PC-9 (cell line): ENCODE measurements around the gene ANP32A. TPM values are rescaled to one million over a fixed set of nuclear protein-coding genes. Genes with fewer than 3 reads are reported as not detected.

Experiments
- BruUV-seq: library from RNA; stranded (reverse); fragments of 400-500 nt; replicated peaks from 2 replicates; lab custom pipeline; 2021; lab: Mats Ljungman, UMichigan
- CTCF ChIA-PET: fragments of 300-600 bp; sonication (Branson Sonifier 250); formaldehyde crosslinking; loops from one replicate; lab custom pipeline; 2022; ENCODE audit warnings: antibody characterized with exemption; lab: Charles Lee
- POLR2A ChIA-PET: fragments of 300-600 bp; sonication (Branson Sonifier 250); formaldehyde crosslinking; loops from one replicate; lab custom pipeline; 2022; ENCODE audit warnings: antibody characterized with exemption; ENCODE audit not compliant: unreplicated experiment; lab: Charles Lee
- DNase-seq, 2 experiments: peaks; one replicate each; pipeline versions ENCODE4 v3.0.0 to v3.0.0-alpha.2; 2015 to 2022; ENCODE audit warnings: mixed read lengths in 1 of 2
- H2AFZ ChIP-seq: fragments of 200-600 bp; sonication (generic); 2 replicates; pipeline ENCODE4 v1.8.1; 2017; ENCODE audit warnings: antibody characterized with exemption
- H3F3A ChIP-seq: fragments of 200-600 bp; sonication (generic); 2 replicates; pipeline ENCODE4 v1.8.1; 2017; ENCODE audit warnings: antibody characterized with exemption, mild to moderate bottlenecking, low read depth; ENCODE audit not compliant: insufficient read depth
- H3K27ac ChIP-seq: fragments of 200-600 bp; sonication (generic); 2 replicates; pipeline ENCODE4 v1.6.1; 2016; ENCODE audit warnings: mixed run types
- H3K27me3 ChIP-seq: fragments of 200-600 bp; sonication (generic); 2 replicates; pipeline ENCODE4 v1.6.1; 2016; ENCODE audit warnings: low read depth, mixed run types; ENCODE audit not compliant: insufficient read depth
- H3K36me3 ChIP-seq: fragments of 200-600 bp; sonication (generic); 2 replicates; pipeline ENCODE4 v1.6.1; 2016; ENCODE audit warnings: low read depth, mixed run types
- H3K4me1 ChIP-seq: fragments of 200-600 bp; sonication (generic); replicated peaks from 2 replicates; pipeline ENCODE4 v1.6.1; 2016; ENCODE audit warnings: mixed run types; ENCODE audit not compliant: insufficient read depth
- H3K4me2 ChIP-seq: fragments of 200-600 bp; sonication (generic); 2 replicates; pipeline ENCODE4 v1.6.1; 2017; ENCODE audit warnings: mixed run types
- H3K4me3 ChIP-seq: fragments of 200-600 bp; sonication (generic); 2 replicates; pipeline ENCODE4 v1.6.1; 2016; ENCODE audit warnings: mixed run types
- H3K79me2 ChIP-seq: fragments of 200-600 bp; sonication (generic); 2 replicates; pipeline ENCODE4 v1.6.1; 2017; ENCODE audit warnings: low read depth, mixed run types
- H3K9me2 ChIP-seq: fragments of 200-600 bp; sonication (generic); 2 replicates; pipeline ENCODE4 v1.8.1; 2017; ENCODE audit warnings: mild to moderate bottlenecking; ENCODE audit not compliant: insufficient read depth
- H3K9me3 ChIP-seq: fragments of 200-600 bp; sonication (generic); 2 replicates; pipeline ENCODE4 v1.8.1; 2016; ENCODE audit warnings: low read depth; ENCODE audit not compliant: insufficient read depth
- H4K20me1 ChIP-seq: fragments of 200-600 bp; sonication (generic); 2 replicates; pipeline ENCODE4 v1.8.1; 2017; ENCODE audit not compliant: insufficient read depth
- EZH2 ChIP-seq: fragments of 200-600 bp; sonication (generic); IDR thresholded peaks from 2 replicates; pipeline ENCODE4 v1.8.0; 2017; ENCODE audit warnings: antibody characterized with exemption, low read depth
- intact Hi-C: fragments of 100-400 bp; cut with micrococcal nuclease; formaldehyde crosslinking; loops from one replicate; pipeline ENCODE4 v1.10.0; 2022; ENCODE audit not compliant: unreplicated experiment
- total RNA-seq: library from RNA; stranded (reverse); gene quantifications from 2 replicates; pipeline ENCODE4 v1.2.3, GENCODE V29; 2021
- TF ChIP-seq, protein P1 (sequence below): fragments of 200-600 bp; sonication (generic); conservative IDR thresholded peaks from 2 replicates; pipeline ENCODE4 v1.6.1; 2017; ENCODE audit warnings: mixed run types, antibody characterized with exemption, mild to moderate bottlenecking, moderate library complexity

The ANP32A gene
- total RNA-seq, 1 experiment from 2014 or later, result 182 TPM

DNA sequence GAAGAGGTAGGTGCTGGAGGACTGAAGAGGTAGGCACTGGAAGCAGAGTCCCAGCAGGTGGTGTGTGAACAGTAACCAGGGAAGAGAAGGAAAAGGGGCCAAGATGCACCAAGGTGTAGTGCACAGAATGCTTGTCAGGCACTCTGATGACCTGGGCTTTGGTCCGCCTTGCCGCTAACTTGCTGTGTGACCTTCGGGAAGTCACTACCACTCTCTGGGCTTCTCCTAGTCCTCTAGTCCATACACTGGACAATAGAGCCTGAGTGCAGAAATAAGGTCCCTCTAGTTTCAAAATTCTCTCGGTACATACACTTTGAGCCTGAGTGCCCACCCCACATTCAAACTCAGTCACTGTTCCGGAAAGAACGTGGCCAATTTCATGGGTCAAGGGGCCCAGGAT lies 24.1 kb downstream of the ANP32A start:
- POLR2A ChIA-PET, result no interaction called here

GRCh38 chr15:68795298-68795848 lies 25.3 kb downstream of the ANP32A start:
- no peaks in the 10 kb centered on the region for H3K9me3 ChIP-seq
- no TSS peak for BruUV-seq
- H2AFZ ChIP-seq, result no peak overlapping the region
- intact Hi-C loops, result no loop called here
- no peaks in the 10 kb centered on the region for H3K27me3 ChIP-seq
- no peak overlapping the region for H3K4me2 ChIP-seq
- no peak for DNase-seq
- POLR2A ChIA-PET, result no interaction called here
- peaks cover 58% of the 10 kb centered on the region for H4K20me1 ChIP-seq
- H3K36me3 ChIP-seq, result no peaks in the 10 kb centered on the region
- no peak overlapping the region for H3K4me3 ChIP-seq
- no peaks in the 10 kb centered on the region for H3K9me2 ChIP-seq
- peaks cover 87% of the 10 kb centered on the region for H3K79me2 ChIP-seq
- no peak overlapping the region for H3K27ac ChIP-seq
- no peaks in the 10 kb centered on the region for H3K4me1 ChIP-seq
- TF ChIP-seq, protein P1, sequence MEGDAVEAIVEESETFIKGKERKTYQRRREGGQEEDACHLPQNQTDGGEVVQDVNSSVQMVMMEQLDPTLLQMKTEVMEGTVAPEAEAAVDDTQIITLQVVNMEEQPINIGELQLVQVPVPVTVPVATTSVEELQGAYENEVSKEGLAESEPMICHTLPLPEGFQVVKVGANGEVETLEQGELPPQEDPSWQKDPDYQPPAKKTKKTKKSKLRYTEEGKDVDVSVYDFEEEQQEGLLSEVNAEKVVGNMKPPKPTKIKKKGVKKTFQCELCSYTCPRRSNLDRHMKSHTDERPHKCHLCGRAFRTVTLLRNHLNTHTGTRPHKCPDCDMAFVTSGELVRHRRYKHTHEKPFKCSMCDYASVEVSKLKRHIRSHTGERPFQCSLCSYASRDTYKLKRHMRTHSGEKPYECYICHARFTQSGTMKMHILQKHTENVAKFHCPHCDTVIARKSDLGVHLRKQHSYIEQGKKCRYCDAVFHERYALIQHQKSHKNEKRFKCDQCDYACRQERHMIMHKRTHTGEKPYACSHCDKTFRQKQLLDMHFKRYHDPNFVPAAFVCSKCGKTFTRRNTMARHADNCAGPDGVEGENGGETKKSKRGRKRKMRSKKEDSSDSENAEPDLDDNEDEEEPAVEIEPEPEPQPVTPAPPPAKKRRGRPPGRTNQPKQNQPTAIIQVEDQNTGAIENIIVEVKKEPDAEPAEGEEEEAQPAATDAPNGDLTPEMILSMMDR, result no peak
- no peak for TF ChIP-seq EZH2
- no peaks in the 10 kb centered on the region for H3F3A ChIP-seq
- CTCF ChIA-PET, result no interaction called here

More for the DNA sequence above, 24.1 kb downstream of the ANP32A start:
- no peaks in the 10 kb centered on the region for H3K9me3 ChIP-seq
- no peaks in the 10 kb centered on the region for H3K36me3 ChIP-seq
- no peaks in the 10 kb centered on the region for H3K9me2 ChIP-seq
- no peak overlapping the region for H3K27ac ChIP-seq
- H3F3A ChIP-seq, result no peaks in the 10 kb centered on the region
- no peak overlapping the region for H3K4me3 ChIP-seq
- peaks cover 49% of the 10 kb centered on the region for H4K20me1 ChIP-seq
- H3K27me3 ChIP-seq, result no peaks in the 10 kb centered on the region
- H3K4me1 ChIP-seq, result no peaks in the 10 kb centered on the region
- H2AFZ ChIP-seq, result no peak overlapping the region
- TF ChIP-seq EZH2, result no peak
- TF ChIP-seq, protein P1, result no peak
- no peak overlapping the region for H3K4me2 ChIP-seq
- DNase-seq, result no peak
- CTCF ChIA-PET, result no interaction called here
- BruUV-seq, result no TSS peak
- intact Hi-C loops, result no loop called here
- peaks cover 90% of the 10 kb centered on the region for H3K79me2 ChIP-seq

GRCh38 chr15:68794863-68795262 lies 25.8 kb downstream of the ANP32A start:
- ChIA-PET POLR2A (no interaction called here), CTCF (interaction anchor here (0.6 kb wide), 1 partner anchor 1983 kb away, joined by 7 read pairs; no protein-coding TSS in a partner anchor)
- no peak overlapping the region for H3K4me3 ChIP-seq
- intact Hi-C loops, result no loop called here
- H3K9me2 ChIP-seq, result no peaks in the 10 kb centered on the region
- DNase-seq, result no peak
- peaks cover 59% of the 10 kb centered on the region for H4K20me1 ChIP-seq
- H3K4me2 ChIP-seq, result no peak overlapping the region
- no peaks in the 10 kb centered on the region for H3K9me3 ChIP-seq
- H2AFZ ChIP-seq, result no peak overlapping the region
- H3K27ac ChIP-seq, result no peak overlapping the region
- H3K36me3 ChIP-seq, result no peaks in the 10 kb centered on the region
- no TSS peak for BruUV-seq
- no peaks in the 10 kb centered on the region for H3K27me3 ChIP-seq
- no peaks in the 10 kb centered on the region for H3F3A ChIP-seq
- H3K4me1 ChIP-seq, result no peaks in the 10 kb centered on the region
- H3K79me2 ChIP-seq, result peaks cover 82% of the 10 kb centered on the region
- no peak for TF ChIP-seq EZH2
- TF ChIP-seq, protein P1, result no peak
